ENCODE results near the gene ALS2CL.

Gene ALS2CL

GRCh38 chr3:46643701-46644100 lies 49.8 kb downstream of the ALS2CL start:
- no peak for DNase-seq (ENCODE audit: extremely low read depth in 1 of 2, low read depth in 1 of 2)

- no peak for DNase-seq (ENCODE audit: extremely low read depth in 1 of 2, low read depth in 1 of 2)
These were observed 50.5 kb downstream of the ALS2CL start for GRCh38 chr3:46642971-46643370.

- DNase-seq (ENCODE audit: extremely low read depth in 1 of 2, low read depth in 1 of 2) = no peak
These were observed 52.6 kb downstream of the ALS2CL start for GRCh38 chr3:46640927-46641326.

GRCh38 chr3:46639221-46639620 lies 54.3 kb downstream of the ALS2CL start:
- no peak for DNase-seq (ENCODE audit: extremely low read depth in 1 of 2, low read depth in 1 of 2)

DNA sequence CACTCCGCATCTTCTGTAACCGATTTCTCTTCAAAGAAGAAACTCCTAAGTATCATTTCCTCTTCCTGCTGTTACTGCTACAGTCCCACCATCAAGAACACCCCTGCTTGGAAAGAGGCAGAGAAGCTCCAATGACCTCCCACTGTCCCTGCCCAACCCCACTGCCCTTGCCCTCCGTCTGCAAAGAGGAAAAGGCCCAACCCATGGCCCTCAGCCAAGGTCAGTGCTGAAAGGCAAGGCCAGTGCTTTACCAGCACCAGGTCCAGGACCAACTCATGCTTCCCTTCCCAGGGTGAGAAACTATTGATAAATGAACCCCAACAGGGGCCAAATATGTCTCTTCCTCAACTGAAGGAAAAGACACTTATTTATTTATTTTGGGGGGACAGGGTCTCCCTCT lies 58.6 kb downstream of the ALS2CL start:
- DNase-seq (ENCODE audit: extremely low read depth in 1 of 2, low read depth in 1 of 2) = no peak

GRCh38 chr3:46632792-46633191 lies 60.7 kb downstream of the ALS2CL start:
- DNase-seq (ENCODE audit: extremely low read depth in 1 of 2, low read depth in 1 of 2) = no peak

- DNase-seq (ENCODE audit: extremely low read depth in 1 of 2, low read depth in 1 of 2) = peak; percentile 53 to 54
These were observed 63.6 kb downstream of the ALS2CL start for GRCh38 chr3:46629551-46630517.

GRCh38 chr3:46628901-46629369 lies 64.5 kb downstream of the ALS2CL start:
- no peak for DNase-seq (ENCODE audit: extremely low read depth in 1 of 2, low read depth in 1 of 2)

DNA sequence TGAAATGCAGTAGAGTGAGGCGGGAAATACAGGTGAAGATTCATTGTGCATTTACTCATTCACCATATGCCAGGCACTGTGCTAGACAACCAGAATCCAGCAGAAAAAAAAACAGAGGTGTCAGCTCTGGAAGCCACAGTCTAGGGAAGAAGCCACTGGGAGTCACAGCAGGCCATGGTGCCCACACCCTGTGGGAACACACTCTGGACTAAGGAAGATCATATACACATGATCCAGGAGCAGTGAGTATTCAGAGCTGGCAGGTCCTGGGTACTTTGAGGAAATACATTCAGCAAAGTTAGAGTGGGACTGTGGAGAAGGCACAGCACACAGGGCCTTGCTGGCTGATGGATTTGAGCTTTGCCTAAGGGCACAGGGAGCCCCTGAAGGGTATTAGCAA lies 66.4 kb downstream of the ALS2CL start:
- DNase-seq (ENCODE audit: extremely low read depth in 1 of 2, low read depth in 1 of 2) = no peak

DNA sequence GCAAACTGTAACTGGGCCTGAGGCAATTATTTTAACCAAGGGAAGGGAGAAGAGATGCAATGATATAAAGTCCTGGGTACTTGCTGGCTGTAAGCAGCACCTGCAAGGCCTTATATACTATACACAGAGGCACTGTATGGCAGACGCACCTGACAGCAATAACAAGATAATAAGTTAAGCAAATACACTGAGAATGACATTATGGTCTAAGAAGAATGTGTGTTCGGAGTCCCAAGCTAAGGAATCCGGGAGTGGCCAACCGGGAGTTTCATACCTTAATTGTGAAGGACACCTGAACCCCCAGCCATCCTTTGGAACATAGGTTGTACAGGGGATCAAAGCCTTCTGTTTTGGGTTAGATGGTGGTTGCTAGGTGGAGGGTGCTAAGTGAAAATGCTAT lies 67.4 kb downstream of the ALS2CL start:
- DNase-seq (ENCODE audit: extremely low read depth in 1 of 2, low read depth in 1 of 2) = no peak

DNA sequence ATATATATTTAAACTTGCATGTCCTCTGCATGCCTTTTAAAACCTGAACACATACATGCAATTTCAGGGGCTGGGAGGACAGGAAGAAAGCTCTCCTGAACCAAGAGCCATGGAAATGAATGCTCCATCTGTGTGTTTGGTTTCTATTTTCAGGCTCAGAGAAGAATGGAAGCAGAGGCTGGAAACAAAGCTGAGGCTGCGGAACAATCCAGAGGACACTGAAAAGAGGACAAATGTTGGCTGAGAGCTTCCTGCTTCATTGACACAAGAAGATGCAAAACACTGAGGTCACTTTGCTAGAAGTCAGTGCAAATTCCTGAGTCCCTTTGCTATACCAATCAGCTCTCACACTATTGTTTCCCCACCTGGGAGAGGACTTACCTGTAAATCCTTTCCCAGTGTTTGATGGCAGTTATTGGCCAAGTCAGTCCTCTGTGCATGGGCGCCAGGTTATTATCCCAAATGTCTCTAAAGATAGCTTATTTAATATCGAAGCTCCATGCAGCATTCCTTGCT lies 68.4 kb downstream of the ALS2CL start:
- no peak for DNase-seq (ENCODE audit: extremely low read depth in 1 of 2, low read depth in 1 of 2)

DNA sequence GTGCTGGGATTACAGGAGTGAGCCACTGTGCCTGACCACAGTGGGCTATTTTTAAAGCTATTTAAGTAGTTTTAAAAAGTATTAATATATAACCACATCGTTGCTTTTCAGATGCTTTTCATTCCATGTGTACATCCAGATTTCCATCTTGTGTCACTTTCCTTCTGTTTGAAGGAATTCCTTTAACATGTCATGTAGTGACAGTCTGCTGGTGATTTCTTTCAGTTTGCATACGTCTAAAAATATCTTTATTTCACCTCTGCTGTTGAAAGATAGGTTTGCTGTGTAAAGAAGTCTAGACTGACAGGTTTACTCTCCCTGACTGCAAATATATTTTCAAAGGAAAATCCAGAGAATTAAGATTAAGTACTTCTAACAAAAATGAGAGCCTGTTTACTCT lies 68.9 kb downstream of the ALS2CL start:
- no peak for DNase-seq (ENCODE audit: extremely low read depth in 1 of 2, low read depth in 1 of 2)

DNA sequence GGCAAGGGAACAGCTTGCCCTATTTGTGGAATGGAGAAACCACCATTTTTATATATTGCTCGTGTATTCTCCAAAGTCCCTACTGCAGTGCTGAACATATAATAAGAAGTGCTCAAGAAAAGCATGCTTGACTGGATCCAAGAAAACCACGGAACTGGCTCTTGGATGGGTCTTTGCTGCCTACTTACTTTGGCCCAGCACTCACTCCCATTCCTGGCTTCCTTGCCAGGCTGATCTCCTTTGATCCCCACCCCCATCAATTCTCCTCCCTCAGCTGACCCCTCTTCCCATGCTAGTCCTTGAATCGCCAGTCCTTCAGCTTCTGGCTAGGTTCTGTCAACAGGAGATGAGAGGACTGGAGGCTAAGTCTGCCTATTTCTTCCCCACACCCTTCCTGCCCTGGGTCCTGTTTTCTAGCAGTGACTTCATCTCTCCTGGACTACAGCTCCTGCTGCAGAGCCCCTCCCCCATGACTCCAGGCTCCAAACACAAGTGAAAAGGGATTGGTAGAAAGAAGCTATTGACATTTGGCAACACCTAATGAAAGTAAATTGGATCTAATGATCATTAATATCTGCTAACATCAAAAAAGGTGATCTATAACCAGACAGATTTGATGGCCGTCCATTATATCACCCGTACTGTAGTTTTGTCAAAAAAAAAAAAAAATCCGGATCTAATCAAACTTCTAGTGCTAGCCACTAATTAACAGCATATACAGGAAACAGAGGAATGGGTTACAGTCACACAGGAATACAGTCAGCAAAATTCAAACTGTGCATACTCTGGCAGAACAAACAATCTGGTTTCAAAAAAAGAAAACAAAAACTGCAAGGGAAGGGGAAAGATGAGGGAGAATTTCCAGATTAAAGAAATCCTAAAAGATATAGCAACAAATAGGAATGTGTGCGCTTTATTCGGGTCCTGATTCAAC lies 73.4 kb downstream of the ALS2CL start:
- DNase-seq (ENCODE audit: extremely low read depth in 1 of 2, low read depth in 1 of 2) = no peak
